ENCODE data around the gene SCG5.

GRCh38 chr15:32674681-32675080 lies 33.2 kb downstream of the SCG5 start:
- TF ChIP-seq, protein P1, sequence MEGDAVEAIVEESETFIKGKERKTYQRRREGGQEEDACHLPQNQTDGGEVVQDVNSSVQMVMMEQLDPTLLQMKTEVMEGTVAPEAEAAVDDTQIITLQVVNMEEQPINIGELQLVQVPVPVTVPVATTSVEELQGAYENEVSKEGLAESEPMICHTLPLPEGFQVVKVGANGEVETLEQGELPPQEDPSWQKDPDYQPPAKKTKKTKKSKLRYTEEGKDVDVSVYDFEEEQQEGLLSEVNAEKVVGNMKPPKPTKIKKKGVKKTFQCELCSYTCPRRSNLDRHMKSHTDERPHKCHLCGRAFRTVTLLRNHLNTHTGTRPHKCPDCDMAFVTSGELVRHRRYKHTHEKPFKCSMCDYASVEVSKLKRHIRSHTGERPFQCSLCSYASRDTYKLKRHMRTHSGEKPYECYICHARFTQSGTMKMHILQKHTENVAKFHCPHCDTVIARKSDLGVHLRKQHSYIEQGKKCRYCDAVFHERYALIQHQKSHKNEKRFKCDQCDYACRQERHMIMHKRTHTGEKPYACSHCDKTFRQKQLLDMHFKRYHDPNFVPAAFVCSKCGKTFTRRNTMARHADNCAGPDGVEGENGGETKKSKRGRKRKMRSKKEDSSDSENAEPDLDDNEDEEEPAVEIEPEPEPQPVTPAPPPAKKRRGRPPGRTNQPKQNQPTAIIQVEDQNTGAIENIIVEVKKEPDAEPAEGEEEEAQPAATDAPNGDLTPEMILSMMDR (IDR thresholded peaks at IDR 0.05): no peak
- TF ChIP-seq POLR2A (IDR thresholded peaks at IDR 0.05) (no peak), POLR2AphosphoS5 (IDR thresholded peaks at IDR 0.05; ENCODE audit: insufficient read depth in 1 of 2, low read depth in 1 of 2) (no peak)

Data from vagina (tissue), 2 donors.